Left lobe of liver (tissue), 2 donors: ENCODE results near the gene NCBP1. TPM values are rescaled to one million over a fixed set of nuclear protein-coding genes. Genes with fewer than 3 reads are reported as not detected.
A peak's percentile ranks its signal among the peaks of the same experiment; 100 is the strongest.
"Not testable (repeated sequence)": the region's sequence is repeated elsewhere in the genome, so short reads cannot be mapped to it uniquely, and the experiment has no call there.

Experiments
- ATAC-seq: fragments of 200-7000 bp; cut with Tn5 transposase; one replicate; pipeline ENCODE4 v1.9.1; 2020; ENCODE audit warnings: mild to moderate bottlenecking, moderate library complexity
- DNase-seq: peaks from one replicate; pipeline ENCODE4 v3.0.0-alpha.2; 2020; ENCODE audit warnings: low spot score
- total RNA-seq: library from RNA; stranded (reverse); gene quantifications from one replicate; pipeline ENCODE4 v1.2.1, GENCODE V29; 2021
- donor health status: DM: no; HTN: no; CAD: no; lungs with moderate emphysema.
- donor health status: DM: no; HTN: yes; CAD: no.

NCBP1 gene
- total RNA-seq, 1 donor from 2014 or later: 15.5 TPM

GRCh38 chr9:97668485-97668884 lies 34.9 kb downstream of the NCBP1 start:
- DNase-seq: no peak
- ATAC-seq: no peak

- DNase-seq (no peak), ATAC-seq (no peak)
These were observed 37.0 kb downstream of the NCBP1 start for GRCh38 chr9:97670586-97670985.

- ATAC-seq (no peak), DNase-seq (no peak)
These were observed 38.8 kb downstream of the NCBP1 start for GRCh38 chr9:97672403-97672802.

GRCh38 chr9:97673922-97674321 lies 40.3 kb downstream of the NCBP1 start:
- no peak for DNase-seq
- peak; percentile 72 for ATAC-seq

- no peak for ATAC-seq
- no peak for DNase-seq
These were observed 42.0 kb downstream of the NCBP1 start for GRCh38 chr9:97675655-97676054.

- DNase-seq (no peak), ATAC-seq (no peak)
These were observed 48.6 kb downstream of the NCBP1 start for GRCh38 chr9:97682242-97682641.

- ATAC-seq: peak; percentile 67
- no peak for DNase-seq
These were observed 55.0 kb downstream of the NCBP1 start for GRCh38 chr9:97688654-97689053.

- no peak for DNase-seq
- no peak for ATAC-seq
These were observed 56.0 kb downstream of the NCBP1 start for GRCh38 chr9:97689401-97690180.

- ATAC-seq (no peak), DNase-seq (no peak)
These were observed 61.1 kb downstream of the NCBP1 start for GRCh38 chr9:97694769-97695168.

- no peak for ATAC-seq
These were observed 61.8 kb downstream of the NCBP1 start for GRCh38 chr9:97695390-97695789.

GRCh38 chr9:97695995-97696802 lies 62.6 kb downstream of the NCBP1 start:
- ATAC-seq: no peak
- DNase-seq: no peak

More at GRCh38 chr9:97695390-97695789, 61.8 kb downstream of the NCBP1 start:
- no peak for DNase-seq

GRCh38 chr9:97696803-97697601 lies 63.4 kb downstream of the NCBP1 start, which contains the start of gene XPA:
Gene XPA, minus strand, starts transcription at chr9:97697340. Its CDS starts 48 bp downstream, at chr9:97697292.
- DNase-seq (peak; percentile 99), ATAC-seq (peak; percentile 95)

GRCh38 chr9:97697837-97698236 lies 64.2 kb downstream of the NCBP1 start:
- DNase-seq: no peak

GRCh38 chr9:97698865-97699264 lies 65.2 kb downstream of the NCBP1 start:
- DNase-seq (no peak), ATAC-seq (no peak)

More at GRCh38 chr9:97697837-97698236, 64.2 kb downstream of the NCBP1 start:
- ATAC-seq: peak; percentile 1

GRCh38 chr9:97699281-97699680 lies 65.7 kb downstream of the NCBP1 start:
- not testable (repeated sequence) for ATAC-seq, DNase-seq

- DNase-seq, ATAC-seq: not testable (repeated sequence)
These were observed 66.2 kb downstream of the NCBP1 start for GRCh38 chr9:97699824-97700223.

GRCh38 chr9:97703437-97704344 lies 70.1 kb downstream of the NCBP1 start:
- DNase-seq (no peak), ATAC-seq (peak; percentile 78)

- ATAC-seq: no peak
These were observed 70.7 kb downstream of the NCBP1 start for GRCh38 chr9:97704345-97704677.

GRCh38 chr9:97704851-97705250 lies 71.2 kb downstream of the NCBP1 start:
- DNase-seq: no peak
- no peak for ATAC-seq

More at GRCh38 chr9:97704345-97704677, 70.7 kb downstream of the NCBP1 start:
- no peak for DNase-seq

GRCh38 chr9:97705354-97705950 lies 71.8 kb downstream of the NCBP1 start:
- no peak for DNase-seq
- no peak for ATAC-seq
